HepG2 (cell line): Measurements from ENCODE around the gene CCDC87. TPM values are rescaled to one million over a fixed set of nuclear protein-coding genes. Genes with fewer than 3 reads are reported as not detected.

Experiments
- ATAC-seq: fragments of 200-7000 bp; cut with Tn5 transposase; 3 replicates; pipeline ENCODE4 v1.9.1; 2020; ENCODE audit warnings: mild to moderate bottlenecking, moderate library complexity
- BruUV-seq: library from RNA; stranded (reverse); fragments of 400-500 nt; replicated peaks from 2 replicates; lab custom pipeline; 2021; lab: Mats Ljungman, UMichigan
- CTCF ChIA-PET: fragments of 300-600 bp; formaldehyde crosslinking; extraction: SDS; loops from one replicate; lab custom pipeline; 2021; ENCODE audit warnings: low total read pairs, inconsistent platforms, low intra/inter-chr PET ratio; lab: Yijun Ruan, JAX
- POLR2A ChIA-PET: fragments of 350-600 bp; sonication (Branson Sonifier 250); formaldehyde crosslinking; loops from one replicate; lab custom pipeline; 2020; ENCODE audit warnings: antibody characterized with exemption, inconsistent platforms; lab: Yijun Ruan, JAX
- DNase-seq: peaks from one replicate; pipeline ENCODE4 v3.0.0-alpha.2; 2015; ENCODE audit warnings: low spot score
- FAIRE-seq: peaks from 3 replicates; lab custom pipeline; 2011; peaks lifted over from hg19 to GRCh38; lab: Jason Lieb, UNC
- H2AFZ ChIP-seq: one replicate; pipeline ENCODE4 v1.6.1; 2011; ENCODE audit warnings: low read length, inconsistent platforms
- H3K27ac ChIP-seq: fragments of 300-600 bp; 3 replicates; pipeline ENCODE4 v1.8.0; 2011; ENCODE audit warnings: mixed run types, mild to moderate bottlenecking, mixed read lengths, low read length, inconsistent platforms; ENCODE audit not compliant: insufficient read depth; ENCODE audit errors: extremely low read length
- H3K27me3 ChIP-seq, 2 experiments: fragments of 200-600 bp in 1 of 2; 2 replicates in 1 of 2; 3 replicates in 1 of 2; pipeline versions ENCODE4 v1.6.0 to v1.8.0; 2011; ENCODE audit warnings: low read length in 2 of 2, mild to moderate bottlenecking in 2 of 2, moderate library complexity in 2 of 2, inconsistent platforms in 1 of 2; ENCODE audit not compliant: insufficient read depth in 2 of 2, control insufficient read depth in 1 of 2
- H3K36me3 ChIP-seq, 2 experiments: fragments of 200-600 bp in 1 of 2; replicated peaks in 1 of 2; 2 replicates in 1 of 2; 3 replicates in 1 of 2; pipeline versions ENCODE4 v1.5.1 to v1.8.0; 2011; ENCODE audit warnings: low read length in 2 of 2, inconsistent platforms in 1 of 2; ENCODE audit not compliant: insufficient read depth in 2 of 2, control insufficient read depth in 1 of 2
- H3K4me1 ChIP-seq: 2 replicates; pipeline ENCODE4 v1.5.1; 2012; ENCODE audit warnings: low read length, inconsistent platforms; ENCODE audit not compliant: insufficient read depth
- H3K4me2 ChIP-seq: 2 replicates; pipeline ENCODE4 v1.6.0; 2011; ENCODE audit warnings: low read depth, low read length, inconsistent platforms
- H3K4me3 ChIP-seq, 3 experiments: fragments of 200-600 bp in 1 of 3; sonication (generic), shearing (Covaris generic) in 1 of 3; replicated peaks in 1 of 3; 2 replicates each; pipeline ENCODE4 v1.5.1; 2011 to 2016; ENCODE audit warnings: low read length in 3 of 3, inconsistent platforms in 2 of 3, low read depth in 2 of 3, mild to moderate bottlenecking in 2 of 3, control low read depth in 1 of 3, mixed read lengths in 1 of 3; ENCODE audit not compliant: insufficient read depth in 1 of 3
- H3K79me2 ChIP-seq: one replicate; pipeline ENCODE4 v1.6.1; 2011; ENCODE audit warnings: low read length, inconsistent platforms; ENCODE audit not compliant: insufficient read depth
- H3K9ac ChIP-seq: 2 replicates; pipeline ENCODE4 v1.6.0; 2011; ENCODE audit warnings: mild to moderate bottlenecking, low read depth, low read length, inconsistent platforms; ENCODE audit not compliant: insufficient read depth
- H3K9me3 ChIP-seq: 2 replicates; pipeline ENCODE4 v1.5.1; 2012; ENCODE audit warnings: mild to moderate bottlenecking, low read length
- H4K20me1 ChIP-seq: 2 replicates; pipeline ENCODE4 v1.6.0; 2011; ENCODE audit warnings: inconsistent platforms, mild to moderate bottlenecking, low read length, moderate library complexity; ENCODE audit not compliant: insufficient read depth
- ARID5B ChIP-seq: IDR thresholded peaks from 2 replicates; pipeline ENCODE4 v1.4.0; 2020; ENCODE audit warnings: mild to moderate bottlenecking, missing genetic modification reagents
- DBP ChIP-seq: sonication (generic); formaldehyde crosslinking; IDR thresholded peaks from 2 replicates; pipeline ENCODE4 v1.4.0; 2020; ENCODE audit warnings: missing genetic modification reagents; ENCODE audit errors: not compliant biosample characterization
- FOXP1 ChIP-seq, 2 experiments: fragments of 450-650 bp in 1 of 2; IDR thresholded peaks; 2 replicates each; pipeline ENCODE4 v1.6.1; 2017 to 2018; ENCODE audit warnings: antibody characterized with exemption in 1 of 2
- KDM5A ChIP-seq: fragments of 200-600 bp; sonication (generic); IDR thresholded peaks from 2 replicates; pipeline ENCODE4 v1.7.0; 2018; ENCODE audit warnings: antibody characterized with exemption, mild to moderate bottlenecking, low read length, borderline replicate concordance
- KLF11 ChIP-seq: IDR thresholded peaks from 2 replicates; pipeline ENCODE4 v1.6.1; 2016; ENCODE audit warnings: missing compliant biosample characterization
- LCORL ChIP-seq, 2 experiments: fragments of 450-650 bp in 1 of 2; sonication (generic) in 1 of 2; formaldehyde crosslinking in 1 of 2; IDR thresholded peaks; 2 replicates each; pipeline versions ENCODE4 v1.5.0 to v1.6.1; 2017 to 2020; ENCODE audit warnings: antibody characterized with exemption in 1 of 2, missing genetic modification reagents in 1 of 2
- MEIS2 ChIP-seq: sonication (generic); formaldehyde crosslinking; IDR thresholded peaks from 2 replicates; pipeline ENCODE4 v1.9.0; 2021; ENCODE audit warnings: mild to moderate bottlenecking, missing genetic modification reagents
- PAX8 ChIP-seq: sonication (generic); formaldehyde crosslinking; IDR thresholded peaks from 2 replicates; pipeline ENCODE4 v1.8.0; 2022; ENCODE audit warnings: mild to moderate bottlenecking, missing genetic modification reagents, borderline replicate concordance
- RAD21 ChIP-seq: fragments of 450-650 bp; formaldehyde crosslinking; IDR thresholded peaks from 2 replicates; pipeline ENCODE4 v1.5.0; 2020; ENCODE audit warnings: mild to moderate bottlenecking
- SP5 ChIP-seq: IDR thresholded peaks from 2 replicates; pipeline ENCODE4 v1.6.1; 2016; ENCODE audit warnings: low read depth, borderline replicate concordance
- STAG1 ChIP-seq: sonication (generic); formaldehyde crosslinking; IDR thresholded peaks from 2 replicates; pipeline ENCODE4 v1.4.0; 2020; ENCODE audit warnings: missing genetic modification reagents
- U2AF2 ChIP-seq: fragments of 200-400 bp; formaldehyde crosslinking; IDR thresholded peaks from 2 replicates; pipeline ENCODE4 v1.6.1; 2017; ENCODE audit warnings: low read depth, mild to moderate bottlenecking, low read length
- ZNF264 ChIP-seq: sonication (generic); formaldehyde crosslinking; IDR thresholded peaks from 2 replicates; pipeline ENCODE4 v1.4.0; 2020; ENCODE audit warnings: missing genetic modification reagents
- ZNF292 ChIP-seq: sonication (generic); formaldehyde crosslinking; IDR thresholded peaks from 2 replicates; pipeline ENCODE4 v1.8.1; 2022; ENCODE audit warnings: mild to moderate bottlenecking, low read depth, missing genetic modification reagents, borderline replicate concordance
- ZNF331 ChIP-seq: sonication (generic); formaldehyde crosslinking; IDR thresholded peaks from 2 replicates; pipeline ENCODE4 v1.4.0; 2020; ENCODE audit warnings: missing genetic modification reagents
- ZNF350 ChIP-seq: sonication (generic); formaldehyde crosslinking; IDR thresholded peaks from 2 replicates; pipeline ENCODE4 v1.4.0; 2020; ENCODE audit warnings: mild to moderate bottlenecking, low read depth, missing genetic modification reagents, borderline replicate concordance
- ZNF362 ChIP-seq: sonication (generic); formaldehyde crosslinking; IDR thresholded peaks from 2 replicates; pipeline ENCODE4 v1.4.0; 2020; ENCODE audit warnings: missing genetic modification reagents, mild to moderate bottlenecking, borderline replicate concordance
- ZNF605 ChIP-seq: sonication (generic); formaldehyde crosslinking; IDR thresholded peaks from 2 replicates; pipeline ENCODE4 v1.8.0; 2022; ENCODE audit warnings: mild to moderate bottlenecking, missing genetic modification reagents
- WGBS: methylation state at CpG from one replicate; pipeline ENCODE4 v1.1.6; 2017; ENCODE audit warnings: low lambda C conversion rate; 5-methylcytosine and 5-hydroxymethylcytosine counted together
- in situ Hi-C: cut with HindIII; loops from 2 replicates; pipeline ENCODE4 v1.10.0; 2017; ENCODE audit warnings: low pct_unique_long_range_greater_than_20kb; ENCODE audit not compliant: extremely low pct_ligation_motif_present
- intact Hi-C: fragments of 100-400 bp; cut with micrococcal nuclease; formaldehyde crosslinking; loops from one replicate; pipeline ENCODE4 v1.10.0; 2022; ENCODE audit not compliant: unreplicated experiment
- polyA plus RNA-seq, 8 experiments: library from polyadenylated mRNA; depleted of rRNA in 3 of 8; stranded (reverse) in 7 of 8; unstranded in 1 of 8; fragments of >200 nt; fragmentation: Illumina TruSeq in 4 of 8; extraction: Trizol in 4 of 8; gene quantifications; 2 replicates each; pipeline versions ENCODE4 v1.2.1 to v1.2.3, GENCODE V29; 2011 to 2016; ENCODE audit warnings: low read depth in 4 of 8, missing spikeins in 1 of 8, mixed read lengths in 1 of 8; ENCODE audit not compliant: insufficient read depth in 1 of 8
- total RNA-seq, 5 experiments: library from RNA; depleted of rRNA; stranded (reverse); fragments of >200 nt; fragmentation: Illumina TruSeq; extraction: Trizol; gene quantifications; 2 replicates each; pipeline ENCODE4 v1.2.3, GENCODE V29; 2016; ENCODE audit warnings: low read depth in 1 of 5

CCDC87 gene
- total and polyA plus RNA-seq, 2 of the 13 experiments (the other 11 are each of a cell fraction or from before 2014, with no cell fraction given) = 0.05 to 0.42 TPM

GRCh38 chr11:66607126-66607834 lies 14.4 kb upstream of the CCDC87 start:
- 3% methylated on average over 7 of the region's 8 CpGs for WGBS
- peak overlapping the region; percentile 70 for H3K27ac ChIP-seq
- CTCF ChIA-PET = no interaction called here
- H3K27me3 ChIP-seq = no peaks in the 10 kb centered on the region
- POLR2A ChIA-PET = interaction anchor here (0.7 to 4.9 kb wide), 13 partner anchors 9 to 128 kb away, joined by 3 to 51 read pairs (median 5); partner anchors contain the start of genes CCDC87, CCS, DPP3 and RBM14
- H4K20me1 ChIP-seq = no peaks in the 10 kb centered on the region
- H3K4me1 ChIP-seq = peaks cover 23% of the 10 kb centered on the region
- DNase-seq (peak; percentile 82), FAIRE-seq (peak; percentile 80), ATAC-seq (peak; percentile 91)
- peak overlapping the region in 1 of 3 experiments; percentile 14; a peak in 2 of 6 replicates for H3K4me3 ChIP-seq
- peak overlapping the region; percentile 40 for H3K9ac ChIP-seq
- no peaks in the 10 kb centered on the region for H3K79me2 ChIP-seq
- no peaks in the 10 kb centered on the region for H3K9me3 ChIP-seq
- peaks cover 7 to 16% of the 10 kb centered on the region in 2 experiments; a peak in 4 of 5 replicates for H3K36me3 ChIP-seq
- H2AFZ ChIP-seq = no peak overlapping the region
- peak overlapping the region; percentile 63 for H3K4me2 ChIP-seq
- in situ Hi-C loops (no loop called here), intact Hi-C loops (no loop called here)
- TSS peak; percentile 17 for BruUV-seq
- TF ChIP-seq ZNF350 (CRISPR knock-in tag) (no peak), ZNF264 (CRISPR knock-in tag) (peak; percentile 43; the same call in 1 of the 2 replicates), KLF11 (CRISPR knock-in tag) (no peak), LCORL (IDR thresholded peaks at IDR 0.05) (no peak), LCORL (CRISPR knock-in tag; IDR thresholded peaks at IDR 0.05) (peak; percentile 72; the same call in 1 of the 2 replicates), ZNF362 (CRISPR knock-in tag) (peak; percentile 58; the same call in 1 of the 2 replicates), STAG1 (CRISPR knock-in tag) (peak; percentile 6; the same call in 1 of the 2 replicates), RAD21 (CRISPR knock-in tag) (0 out of 2 replicates have a peak, but pooled peaks have one; percentile 12), DBP (no peak), U2AF2 (no peak), PAX8 (CRISPR knock-in tag) (no peak), MEIS2 (CRISPR knock-in tag) (peak; percentile 19; the same call in 1 of the 2 replicates), KDM5A (no peak), ZNF331 (CRISPR knock-in tag) (0 out of 2 replicates have a peak, but pooled peaks have one; percentile 12), SP5 (CRISPR knock-in tag) (peak; percentile 56), ARID5B (CRISPR knock-in tag) (peak; percentile 56; the same call in 1 of the 2 replicates), FOXP1 (IDR thresholded peaks at IDR 0.05) (no peak), FOXP1 (CRISPR knock-in tag; IDR thresholded peaks at IDR 0.05) (no peak), ZNF605 (CRISPR knock-in tag) (peak; percentile 59; the same call in 1 of the 2 replicates), ZNF292 (CRISPR knock-in tag) (peak; percentile 31; the same call in 1 of the 2 replicates)
